ENCODE data around the gene PF4V1. TPM values are rescaled to one million over a fixed set of nuclear protein-coding genes. Genes with fewer than 3 reads are reported as not detected.

Gene PF4V1
- total RNA-seq, 1 donor from 2014 or later = 1.6 TPM

- Histone ChIP-seq H3K27me3 (ENCODE audit: control insufficient read depth, insufficient read depth, low read length) (no peaks in the 10 kb centered on the region), H3K36me3 (ENCODE audit: control insufficient read depth, insufficient read depth, low read length) (no peaks in the 10 kb centered on the region), H3K4me3 (ENCODE audit: low read depth, low read length) (no peak overlapping the region)
- no peak for TF ChIP-seq CTCF (IDR thresholded peaks at IDR 0.05; ENCODE audit: insufficient read depth, low read length, severe bottlenecking)
- no peak for DNase-seq (ENCODE audit: low read depth)
- FAIRE-seq = no peak
Observed at GRCh38 chr4:73831569-73831968, 21.5 kb upstream of the PF4V1 start.

- no peaks in the 10 kb centered on the region for H3K27me3 ChIP-seq (ENCODE audit: control insufficient read depth, insufficient read depth, low read length)
- no peak overlapping the region for H3K4me3 ChIP-seq (ENCODE audit: low read depth, low read length)
- H3K36me3 ChIP-seq (ENCODE audit: control insufficient read depth, insufficient read depth, low read length) = no peaks in the 10 kb centered on the region
- TF ChIP-seq CTCF (IDR thresholded peaks at IDR 0.05; ENCODE audit: insufficient read depth, low read length, severe bottlenecking) = no peak
- FAIRE-seq (no peak), DNase-seq (ENCODE audit: low read depth) (peak; percentile 43)
Observed at GRCh38 chr4:73832651-73833237, 20.4 kb upstream of the PF4V1 start.

GRCh38 chr4:73836373-73837279 lies 16.5 kb upstream of the PF4V1 start, which contains the start of gene CXCL6:
Gene CXCL6 (plus strand): TSS chr4:73836678. CDS start chr4:73836751, 73 bp downstream.
- DNase-seq (ENCODE audit: low read depth) (no peak), FAIRE-seq (peak; percentile 36)
- Histone ChIP-seq H3K36me3 (ENCODE audit: control insufficient read depth, insufficient read depth, low read length) (no peaks in the 10 kb centered on the region), H3K4me3 (ENCODE audit: low read depth, low read length) (peak within 1 kb of the TSS; percentile 34), H3K27me3 (ENCODE audit: control insufficient read depth, insufficient read depth, low read length) (no peaks in the 10 kb centered on the region)
- no peak for TF ChIP-seq CTCF (IDR thresholded peaks at IDR 0.05; ENCODE audit: insufficient read depth, low read length, severe bottlenecking)

GRCh38 chr4:73839071-73839470 lies 14.0 kb upstream of the PF4V1 start:
- no peak for TF ChIP-seq CTCF (IDR thresholded peaks at IDR 0.05; ENCODE audit: insufficient read depth, low read length, severe bottlenecking)
- H3K27me3 ChIP-seq (ENCODE audit: control insufficient read depth, insufficient read depth, low read length) = no peaks in the 10 kb centered on the region
- H3K4me3 ChIP-seq (ENCODE audit: low read depth, low read length) = no peak overlapping the region
- FAIRE-seq (no peak), DNase-seq (ENCODE audit: low read depth) (no peak)
- no peaks in the 10 kb centered on the region for H3K36me3 ChIP-seq (ENCODE audit: control insufficient read depth, insufficient read depth, low read length)

GRCh38 chr4:73839715-73840114 lies 13.4 kb upstream of the PF4V1 start:
- no peak for DNase-seq (ENCODE audit: low read depth)

More at GRCh38 chr4:73839715-73840114, 13.4 kb upstream of the PF4V1 start:
- no peak for TF ChIP-seq CTCF (IDR thresholded peaks at IDR 0.05; ENCODE audit: insufficient read depth, low read length, severe bottlenecking)
- no peak for FAIRE-seq
- H3K36me3 ChIP-seq (ENCODE audit: control insufficient read depth, insufficient read depth, low read length) = no peaks in the 10 kb centered on the region
- no peaks in the 10 kb centered on the region for H3K27me3 ChIP-seq (ENCODE audit: control insufficient read depth, insufficient read depth, low read length)
- no peak overlapping the region for H3K4me3 ChIP-seq (ENCODE audit: low read depth, low read length)

Data from bronchial epithelial cell (primary cell).